Measurements from ENCODE around the gene LMX1B.

LMX1B gene

DNA sequence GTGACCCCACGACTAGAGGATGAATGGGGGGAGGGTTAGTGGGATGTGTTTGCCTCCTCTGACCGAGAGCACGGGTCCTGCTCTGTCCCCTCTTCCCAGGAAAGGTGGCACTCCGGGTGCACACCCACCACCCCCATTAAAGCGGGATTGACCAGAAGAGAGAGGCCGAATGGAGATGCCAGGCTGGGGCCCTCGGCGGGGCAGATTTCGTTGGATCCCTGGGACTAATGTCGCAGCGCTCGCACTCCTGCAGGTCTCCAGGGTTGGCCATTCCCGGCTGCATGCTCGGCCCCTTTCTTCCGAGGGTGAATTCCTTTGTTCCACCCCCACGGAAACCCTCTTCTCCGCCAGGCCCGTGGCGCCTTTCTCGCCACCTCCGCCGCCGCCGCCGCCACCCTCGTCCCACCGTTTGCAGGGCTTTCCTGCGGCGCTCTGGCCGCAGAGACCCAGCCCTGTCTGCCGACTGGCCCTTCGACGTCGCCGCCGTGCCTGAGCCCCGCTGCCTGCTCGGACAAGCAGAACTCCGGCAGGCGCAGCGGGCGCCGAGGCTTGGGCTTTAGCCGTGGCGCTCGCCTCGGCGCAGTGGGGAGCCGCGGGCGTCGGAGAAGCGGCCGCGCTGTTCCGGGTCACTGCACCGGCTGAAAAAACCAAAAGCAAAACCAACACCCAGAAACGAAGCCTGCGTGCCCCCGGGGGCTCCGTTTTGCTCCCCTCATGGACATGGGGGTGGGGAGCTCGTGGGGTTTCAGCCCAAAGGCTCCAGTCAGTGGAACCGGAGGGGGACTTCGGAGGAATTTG lies 11.8 kb downstream of the LMX1B start:
- TF ChIP-seq, protein P1, sequence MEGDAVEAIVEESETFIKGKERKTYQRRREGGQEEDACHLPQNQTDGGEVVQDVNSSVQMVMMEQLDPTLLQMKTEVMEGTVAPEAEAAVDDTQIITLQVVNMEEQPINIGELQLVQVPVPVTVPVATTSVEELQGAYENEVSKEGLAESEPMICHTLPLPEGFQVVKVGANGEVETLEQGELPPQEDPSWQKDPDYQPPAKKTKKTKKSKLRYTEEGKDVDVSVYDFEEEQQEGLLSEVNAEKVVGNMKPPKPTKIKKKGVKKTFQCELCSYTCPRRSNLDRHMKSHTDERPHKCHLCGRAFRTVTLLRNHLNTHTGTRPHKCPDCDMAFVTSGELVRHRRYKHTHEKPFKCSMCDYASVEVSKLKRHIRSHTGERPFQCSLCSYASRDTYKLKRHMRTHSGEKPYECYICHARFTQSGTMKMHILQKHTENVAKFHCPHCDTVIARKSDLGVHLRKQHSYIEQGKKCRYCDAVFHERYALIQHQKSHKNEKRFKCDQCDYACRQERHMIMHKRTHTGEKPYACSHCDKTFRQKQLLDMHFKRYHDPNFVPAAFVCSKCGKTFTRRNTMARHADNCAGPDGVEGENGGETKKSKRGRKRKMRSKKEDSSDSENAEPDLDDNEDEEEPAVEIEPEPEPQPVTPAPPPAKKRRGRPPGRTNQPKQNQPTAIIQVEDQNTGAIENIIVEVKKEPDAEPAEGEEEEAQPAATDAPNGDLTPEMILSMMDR (IDR thresholded peaks at IDR 0.05) = no peak

DNA sequence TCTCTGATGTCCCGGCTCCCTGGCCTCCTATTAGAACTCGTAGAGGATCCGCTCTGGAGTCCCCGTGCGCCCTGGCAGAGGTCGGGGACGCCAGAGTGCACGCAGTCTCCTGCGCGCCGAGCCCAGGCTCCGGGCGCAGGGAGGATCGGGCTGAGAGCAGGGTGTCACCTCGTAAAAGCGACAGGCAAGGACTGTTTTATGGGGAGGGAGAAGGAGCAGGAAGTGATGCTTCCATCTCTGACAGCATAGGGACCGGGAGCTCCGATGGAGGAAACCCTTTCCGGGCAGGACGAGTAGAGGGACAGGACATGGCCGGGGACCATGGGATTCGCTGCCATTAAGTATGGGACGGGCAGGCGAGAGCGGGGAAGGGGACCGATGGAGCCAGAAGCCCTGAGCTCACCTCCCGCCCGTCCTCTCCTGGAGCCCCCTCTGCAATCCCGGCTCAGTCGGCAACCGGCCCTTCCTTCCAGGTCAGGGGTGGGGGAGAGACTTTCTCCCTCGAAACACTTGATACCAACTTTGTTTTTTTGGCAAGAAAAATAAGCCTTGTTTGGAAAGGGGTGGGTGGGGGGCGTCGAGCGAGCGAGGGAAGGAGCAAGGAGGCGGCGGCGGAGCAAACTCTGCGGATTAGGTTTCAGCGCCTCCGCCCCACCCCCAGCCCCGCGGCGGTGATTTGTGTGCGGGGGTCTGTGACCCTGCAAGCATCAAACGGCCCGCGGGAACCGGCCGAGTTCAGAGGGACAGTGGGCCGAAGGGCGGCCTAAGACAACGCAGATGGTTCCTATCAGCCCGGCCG lies 12.6 kb downstream of the LMX1B start:
- TF ChIP-seq, protein P1 (IDR thresholded peaks at IDR 0.05) = no peak

DNA sequence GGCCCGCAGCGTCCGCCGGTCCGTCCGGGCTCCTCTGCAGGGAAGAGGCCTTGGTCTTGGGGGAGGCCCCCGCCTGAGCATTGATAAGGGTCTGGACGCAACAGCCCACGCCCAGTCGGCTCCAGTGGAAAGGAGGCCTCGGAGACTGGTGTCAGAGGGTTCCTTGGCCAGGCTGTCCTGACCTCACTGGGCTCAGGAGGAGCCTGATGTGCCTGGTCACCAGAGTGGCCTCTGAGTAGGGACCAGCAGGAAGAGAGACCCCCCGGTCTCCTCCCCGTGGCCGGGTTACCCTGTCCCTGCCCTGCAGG lies 13.2 kb downstream of the LMX1B start:
- TF ChIP-seq, protein P1 (IDR thresholded peaks at IDR 0.05) = no peak

DNA sequence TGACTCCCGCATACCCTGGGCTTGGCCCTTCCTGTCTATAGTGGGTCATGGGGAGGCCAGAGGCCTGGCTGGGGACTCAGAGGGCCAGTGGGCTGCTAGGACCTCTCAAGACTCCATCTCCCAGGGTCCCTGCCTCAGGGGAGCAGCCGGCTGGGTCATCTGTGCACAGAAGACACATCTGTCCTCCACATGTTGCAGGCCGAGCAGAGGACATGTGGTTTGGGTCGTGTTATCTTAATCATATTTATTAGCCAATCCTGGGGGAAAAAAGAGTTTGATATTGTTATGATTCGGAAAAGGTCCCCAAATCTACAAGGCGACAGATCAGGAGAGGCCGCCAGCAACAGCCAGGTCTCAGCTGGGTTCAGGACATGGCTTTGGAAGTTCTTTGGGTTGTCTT lies 14.4 kb downstream of the LMX1B start:
- TF ChIP-seq, protein P1 (IDR thresholded peaks at IDR 0.05) = no peak

DNA sequence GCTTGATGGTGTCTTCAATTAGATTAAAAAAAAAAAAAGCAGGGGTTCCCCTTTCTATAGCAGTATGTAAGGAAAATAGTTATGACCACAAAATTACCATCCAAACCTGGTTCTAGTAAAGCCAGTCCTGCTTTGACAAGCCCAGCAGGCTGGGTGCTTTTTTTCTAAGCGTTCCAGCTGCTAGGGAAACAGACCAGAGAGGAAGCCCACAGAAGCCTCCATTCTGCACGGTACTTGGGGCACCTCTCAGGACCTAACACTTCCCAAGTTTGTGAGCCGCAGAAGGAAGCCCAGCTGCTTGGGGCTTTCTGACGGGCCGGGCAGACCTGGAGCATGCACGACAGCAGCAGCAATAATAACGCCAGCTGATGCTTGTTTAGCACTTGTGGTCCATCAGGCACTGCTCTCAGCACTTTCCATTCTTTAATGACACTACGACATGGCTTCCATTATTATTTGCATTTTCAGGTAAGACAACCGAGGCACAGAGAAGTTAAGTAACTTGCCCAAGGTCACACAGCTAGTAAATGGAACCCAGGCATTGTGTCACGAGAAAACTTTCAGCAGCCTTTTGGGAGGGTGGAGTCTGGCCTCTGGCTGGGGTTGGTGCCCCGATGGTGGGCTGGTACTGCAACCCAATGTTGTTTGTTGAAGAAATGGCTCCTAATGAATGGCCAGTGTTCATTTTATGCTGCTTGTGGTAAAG lies 15.4 kb downstream of the LMX1B start:
- TF ChIP-seq, protein P1 (IDR thresholded peaks at IDR 0.05) = no peak

DNA sequence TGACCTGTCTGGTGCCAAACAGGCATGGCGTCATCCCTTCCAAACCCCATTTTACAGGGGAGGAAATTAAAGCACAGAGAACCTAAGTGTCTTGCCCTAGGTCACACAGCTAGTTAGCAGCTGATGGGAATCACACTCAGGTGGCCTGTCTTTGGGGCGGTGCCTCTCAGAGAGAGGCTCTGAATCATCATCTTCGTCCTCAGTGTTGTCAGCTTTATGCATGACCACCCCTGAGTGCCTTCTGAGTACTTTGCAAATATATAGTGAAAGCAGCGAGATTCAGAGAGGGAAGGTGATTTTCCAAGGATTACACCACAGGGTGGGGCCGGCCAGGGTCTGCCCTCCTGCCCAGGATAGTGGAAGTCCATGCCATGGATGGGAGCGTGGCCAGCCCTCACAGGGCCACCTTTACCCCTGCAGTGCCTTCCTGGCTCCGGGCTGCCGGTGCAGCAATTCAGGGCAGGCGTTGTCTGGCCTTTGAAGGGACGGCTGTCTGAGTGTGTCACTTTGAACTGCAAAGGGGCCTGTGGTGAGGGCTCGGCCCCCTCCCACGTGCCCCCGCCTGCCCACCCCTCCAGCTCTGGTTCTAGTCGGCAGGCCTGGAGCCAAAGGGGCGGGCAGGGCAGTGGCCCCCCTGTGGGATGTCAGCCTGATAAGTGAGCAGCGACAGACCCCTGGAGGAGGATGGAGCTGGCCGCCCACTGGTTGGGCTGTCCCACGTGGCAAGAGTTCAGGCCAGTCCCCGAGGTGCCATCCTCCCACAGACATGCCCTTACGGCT lies 16.9 kb downstream of the LMX1B start:
- TF ChIP-seq, protein P1 (IDR thresholded peaks at IDR 0.05) = no peak

DNA sequence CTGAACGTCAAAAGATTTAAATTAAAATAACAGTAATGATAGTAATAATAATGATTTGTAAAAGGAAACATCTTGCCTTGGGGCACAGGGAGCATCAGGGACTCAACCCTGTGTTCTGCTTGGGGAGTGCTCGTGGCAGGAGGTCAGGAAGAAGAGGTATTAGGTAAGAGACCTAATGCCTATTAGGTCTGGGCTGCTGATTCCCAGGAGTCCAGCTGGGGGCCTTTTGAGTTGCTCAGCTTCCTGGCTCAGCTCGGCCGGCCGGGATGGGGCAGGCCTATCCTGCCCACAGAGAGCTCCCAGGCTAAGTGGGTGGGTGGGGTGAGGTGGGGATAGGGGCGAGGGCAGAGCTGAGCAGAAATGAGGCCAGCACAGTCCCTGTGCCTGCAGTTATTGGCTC lies 17.5 kb downstream of the LMX1B start:
- TF ChIP-seq, protein P1 (IDR thresholded peaks at IDR 0.05) = no peak

All from LNCAP (cell line).